Astrocyte of the spinal cord (primary cell): ENCODE data around the gene NUDT9.

Experiments used
- DNase-seq: peaks from one replicate; pipeline ENCODE4 v3.0.0; 2011; ENCODE audit warnings: low read depth, low spot score
- H3K4me3 ChIP-seq: 2 replicates; pipeline ENCODE4 v1.5.1; 2011; ENCODE audit warnings: low read depth, mild to moderate bottlenecking, low read length, moderate library complexity
- in situ Hi-C: cut with HindIII; loops from 2 replicates; pipeline ENCODE4 v1.10.0; 2017; ENCODE audit warnings: low sequenced_read_pairs
- TF ChIP-seq, protein P1 (sequence below): IDR thresholded peaks from 2 replicates; pipeline ENCODE4 v1.5.1; 2012; ENCODE audit warnings: low read depth, mild to moderate bottlenecking, low read length, inconsistent platforms

Gene NUDT9

DNA sequence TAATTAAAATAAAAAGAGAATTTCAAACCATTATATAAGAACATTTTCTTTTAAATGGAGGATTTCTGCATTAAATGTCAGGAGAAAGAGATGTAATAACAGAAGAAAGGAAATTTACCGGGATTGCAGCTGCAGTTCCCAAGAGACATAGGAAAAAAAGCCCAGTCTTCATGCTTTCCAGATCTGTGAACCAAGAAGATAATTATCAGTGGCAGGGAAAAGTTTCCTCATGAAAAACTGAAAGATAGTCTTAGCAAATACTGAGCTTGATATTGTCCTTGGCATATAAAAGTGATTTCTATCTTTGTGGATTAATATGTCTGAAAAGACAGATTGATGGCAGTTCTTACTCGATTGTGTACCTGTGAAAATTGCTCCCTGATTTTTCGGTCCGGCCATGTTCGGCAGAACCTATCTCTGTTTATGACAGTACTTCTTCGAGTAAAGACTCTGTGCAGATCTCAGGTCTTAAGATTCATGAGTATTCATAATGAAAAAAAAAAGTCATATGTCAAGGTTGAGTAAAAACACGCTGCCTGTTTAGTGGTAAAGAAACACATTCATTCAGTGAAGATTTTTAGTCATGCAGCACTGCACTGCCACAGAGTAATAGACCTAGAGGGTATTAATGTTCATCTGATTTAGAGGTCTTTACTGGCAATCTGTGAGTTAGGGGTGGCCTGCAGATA lies 77.2 kb downstream of the NUDT9 start:
- TF ChIP-seq, protein P1, sequence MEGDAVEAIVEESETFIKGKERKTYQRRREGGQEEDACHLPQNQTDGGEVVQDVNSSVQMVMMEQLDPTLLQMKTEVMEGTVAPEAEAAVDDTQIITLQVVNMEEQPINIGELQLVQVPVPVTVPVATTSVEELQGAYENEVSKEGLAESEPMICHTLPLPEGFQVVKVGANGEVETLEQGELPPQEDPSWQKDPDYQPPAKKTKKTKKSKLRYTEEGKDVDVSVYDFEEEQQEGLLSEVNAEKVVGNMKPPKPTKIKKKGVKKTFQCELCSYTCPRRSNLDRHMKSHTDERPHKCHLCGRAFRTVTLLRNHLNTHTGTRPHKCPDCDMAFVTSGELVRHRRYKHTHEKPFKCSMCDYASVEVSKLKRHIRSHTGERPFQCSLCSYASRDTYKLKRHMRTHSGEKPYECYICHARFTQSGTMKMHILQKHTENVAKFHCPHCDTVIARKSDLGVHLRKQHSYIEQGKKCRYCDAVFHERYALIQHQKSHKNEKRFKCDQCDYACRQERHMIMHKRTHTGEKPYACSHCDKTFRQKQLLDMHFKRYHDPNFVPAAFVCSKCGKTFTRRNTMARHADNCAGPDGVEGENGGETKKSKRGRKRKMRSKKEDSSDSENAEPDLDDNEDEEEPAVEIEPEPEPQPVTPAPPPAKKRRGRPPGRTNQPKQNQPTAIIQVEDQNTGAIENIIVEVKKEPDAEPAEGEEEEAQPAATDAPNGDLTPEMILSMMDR, result no peak
- no peak for DNase-seq
- no peak overlapping the region for H3K4me3 ChIP-seq
- in situ Hi-C loops, result no loop called here

DNA sequence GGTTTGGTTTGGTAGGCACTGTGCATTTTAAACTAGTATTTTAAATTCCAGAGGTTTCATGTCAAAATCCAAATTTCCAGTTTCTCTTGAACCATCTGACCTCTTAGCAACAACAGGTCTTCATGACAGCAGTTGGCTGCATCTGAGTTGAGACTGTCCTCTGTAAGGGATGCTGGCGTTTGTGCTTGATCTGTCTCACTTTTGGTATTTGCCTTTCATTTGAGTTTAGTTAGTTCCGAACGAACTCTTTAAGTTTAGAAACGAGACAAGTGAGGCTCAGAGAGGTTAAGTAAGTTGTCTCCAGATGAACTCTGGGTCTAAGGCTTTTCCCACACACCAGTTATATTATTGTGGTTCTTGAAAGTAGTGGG lies 77.7 kb downstream of the NUDT9 start:
- DNase-seq, result no peak
- H3K4me3 ChIP-seq, result no peak overlapping the region
- in situ Hi-C loops, result no loop called here
- TF ChIP-seq, protein P1, result no peak

DNA sequence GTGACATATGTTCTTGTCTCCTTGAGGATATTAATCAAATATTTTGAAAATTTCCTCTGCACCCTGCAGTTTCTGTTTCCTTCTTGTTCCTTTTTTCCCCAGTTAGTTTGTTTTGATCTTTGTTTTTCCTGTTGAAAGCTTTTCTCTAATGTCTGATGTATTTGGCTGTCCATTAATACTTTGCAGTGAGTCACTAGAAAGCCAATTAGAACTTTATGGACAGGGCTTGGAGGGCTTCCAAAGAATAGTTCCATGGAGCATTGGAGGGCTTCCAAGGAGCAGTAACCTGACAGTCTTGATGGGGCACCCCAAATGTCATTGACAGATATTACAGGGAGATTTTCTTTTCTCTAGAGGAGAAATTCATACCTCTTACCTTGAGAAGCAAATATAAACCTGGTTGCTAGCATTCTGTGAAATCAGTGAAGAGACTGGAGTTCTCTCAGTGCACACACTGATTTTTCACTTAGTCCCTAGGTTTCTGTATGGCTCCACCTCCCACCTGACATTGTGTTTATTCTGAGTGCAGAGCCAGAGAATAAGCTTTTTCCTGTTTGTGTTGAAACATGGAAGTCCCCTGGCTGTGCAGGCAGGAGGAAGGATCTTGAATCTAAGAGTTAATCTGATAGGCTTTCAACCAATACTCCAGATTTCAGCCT lies 80.3 kb downstream of the NUDT9 start:
- in situ Hi-C loops, result no loop called here
- DNase-seq, result no peak
- TF ChIP-seq, protein P1, result no peak
- H3K4me3 ChIP-seq, result no peak overlapping the region

- no peak overlapping the region for H3K4me3 ChIP-seq
- TF ChIP-seq, protein P1, result peak; percentile 16
- in situ Hi-C loops, result no loop called here
- no peak for DNase-seq
Measured at GRCh38 chr4:87505862-87506261, 83.5 kb downstream of the NUDT9 start.

DNA sequence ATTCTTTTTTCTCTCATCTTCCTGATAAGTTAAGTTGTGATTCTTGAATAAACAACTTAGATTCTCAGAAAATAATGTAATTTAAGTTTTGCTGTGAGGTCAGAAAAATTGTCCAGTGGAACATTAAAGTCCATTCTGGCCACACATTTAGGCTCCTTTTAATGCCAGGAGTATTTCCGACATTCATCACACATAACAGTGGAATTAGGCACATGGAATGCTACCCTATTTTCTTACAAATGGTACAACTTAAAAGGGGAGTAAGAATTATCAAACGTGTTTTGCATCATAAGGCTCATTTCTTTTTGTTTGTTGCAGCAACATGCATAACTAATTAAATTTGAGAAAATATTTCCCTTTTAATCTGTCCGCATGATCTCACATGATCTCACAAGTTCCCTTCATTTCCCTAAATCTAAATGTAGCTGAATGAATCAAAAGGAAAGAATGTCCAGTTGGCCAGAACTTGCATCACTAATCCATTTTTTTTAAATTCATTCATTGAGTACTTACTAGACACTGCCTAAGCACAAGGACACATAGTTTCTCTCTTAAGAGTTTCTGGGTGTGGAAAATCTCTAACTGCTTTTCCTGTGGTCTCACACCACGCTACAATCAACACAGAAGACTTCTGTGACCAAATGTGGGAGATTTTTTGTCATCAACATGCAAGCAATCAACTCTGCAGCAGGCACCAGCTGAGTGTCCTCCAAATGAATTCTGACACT lies 84.8 kb downstream of the NUDT9 start:
- no peak overlapping the region for H3K4me3 ChIP-seq
- TF ChIP-seq, protein P1, result no peak
- DNase-seq, result peak; percentile 84
- in situ Hi-C loops, result no loop called here
